Measurements from ENCODE around the gene DENND4A.
A peak's percentile ranks its signal among the peaks of the same experiment; 100 is the strongest.

Gene DENND4A

GRCh38 chr15:65812916-65813315 lies 20.8 kb upstream of the DENND4A start:
- ChIA-PET POLR2A (interaction anchor here (0.9 kb wide), 1 partner anchor 8 kb away, joined by 3 read pairs; no protein-coding TSS in a partner anchor), CTCF (interaction anchor here (0.7 to 1.7 kb wide), 3 partner anchors 12 to 685 kb away, joined by 3 to 7 read pairs (median 5); partner anchors contain the start of gene SNAPC5)
- no peak overlapping the region for H3K4me3 ChIP-seq (ENCODE audit: low read depth, low read length)
- H3K9me3 ChIP-seq (ENCODE audit: control insufficient read depth, insufficient read depth, low read depth, low read length) = no peaks in the 10 kb centered on the region
- no peaks in the 10 kb centered on the region for H3K4me1 ChIP-seq (ENCODE audit: control insufficient read depth, insufficient read depth, low read length)
- H3K36me3 ChIP-seq (ENCODE audit: control insufficient read depth in 2 of 2, insufficient read depth in 1 of 2, low read length in 2 of 2) = no peaks in the 10 kb centered on the region
- TF ChIP-seq ZNF521 (tag by site-specific recombination; IDR thresholded peaks at IDR 0.05) (no peak), ZBTB11 (tag by site-specific recombination; conservative IDR thresholded peaks at IDR 0.05; ENCODE audit: low read depth) (no peak), ZNF610 (tag by site-specific recombination; IDR thresholded peaks at IDR 0.05; ENCODE audit: borderline replicate concordance) (no peak), ZNF26 (tag by site-specific recombination; IDR thresholded peaks at IDR 0.05) (no peak), ZNF624 (tag by site-specific recombination; IDR thresholded peaks at IDR 0.05) (no peak), BCL11B (tag by site-specific recombination; IDR thresholded peaks at IDR 0.05; ENCODE audit: low read depth) (no peak), ZNF76 (tag by site-specific recombination; IDR thresholded peaks at IDR 0.05; ENCODE audit: borderline replicate concordance, low read depth) (no peak), ZNF571 (tag by site-specific recombination; IDR thresholded peaks at IDR 0.05) (no peak), SCRT2 (tag by site-specific recombination; IDR thresholded peaks at IDR 0.05) (no peak), PRDM1 (tag by site-specific recombination; IDR thresholded peaks at IDR 0.05) (no peak), ELK4 (IDR thresholded peaks at IDR 0.05; ENCODE audit: borderline replicate concordance, low read depth, low read length) (no peak), PRDM6 (tag by site-specific recombination; IDR thresholded peaks at IDR 0.05) (no peak)
- no peak overlapping the region for H3K27ac ChIP-seq (ENCODE audit: extremely low read depth, low read depth, low read length)

GRCh38 chr15:65812467-65812866 lies 20.4 kb upstream of the DENND4A start:
- Histone ChIP-seq H3K4me1 (ENCODE audit: control insufficient read depth, insufficient read depth, low read length) (no peaks in the 10 kb centered on the region), H3K36me3 (ENCODE audit: control insufficient read depth in 2 of 2, insufficient read depth in 1 of 2, low read length in 2 of 2) (no peaks in the 10 kb centered on the region), H3K4me3 (ENCODE audit: low read depth, low read length) (no peak overlapping the region), H3K27ac (ENCODE audit: extremely low read depth, low read depth, low read length) (no peak overlapping the region), H3K9me3 (ENCODE audit: control insufficient read depth, insufficient read depth, low read depth, low read length) (no peaks in the 10 kb centered on the region)
- TF ChIP-seq PRDM1 (tag by site-specific recombination; IDR thresholded peaks at IDR 0.05) = peak; percentile 65
- no peak for TF ChIP-seq HIC1 (tag by site-specific recombination; IDR thresholded peaks at IDR 0.05)
- CTCF ChIA-PET = interaction anchor here (0.6 to 1.7 kb wide), 4 partner anchors 12 to 685 kb away, joined by 3 to 7 read pairs (median 4); partner anchors contain the start of gene SNAPC5
- POLR2A ChIA-PET = no interaction called here

Data from HEK293 (cell line).